ENCODE data around the gene ATAD1.

DNA sequence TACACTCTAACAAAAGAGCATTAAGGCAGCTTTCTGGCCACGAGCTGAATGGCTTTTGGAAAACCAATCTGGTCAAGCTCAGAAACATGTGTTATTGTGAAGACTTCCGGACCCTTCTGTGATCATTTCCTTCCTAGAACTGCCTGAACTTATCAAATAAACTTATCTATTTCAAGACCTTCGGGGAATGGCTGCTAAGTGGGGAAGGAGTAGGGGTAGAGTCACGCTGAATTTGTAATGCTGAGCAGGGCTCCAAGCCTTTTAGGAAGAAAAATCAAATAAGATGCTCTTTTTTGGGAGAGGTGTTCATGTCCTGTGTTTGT is 101.7 kb downstream of the ATAD1 start:
- TF ChIP-seq CTCF (IDR thresholded peaks at IDR 0.05): no peak
- TF ChIP-seq SIN3A (IDR thresholded peaks at IDR 0.05; ENCODE audit: borderline replicate concordance, insufficient read depth, low read depth, low read length): no peak
- TF ChIP-seq REST (IDR thresholded peaks at IDR 0.05; ENCODE audit: insufficient read depth in 1 of 2, low read depth in 2 of 2, low read length in 1 of 2): no peak
- no peak for TF ChIP-seq POLR2AphosphoS5 (IDR thresholded peaks at IDR 0.05; ENCODE audit: low read depth, low read length)

Data from Panc1 (cell line).